HuH-7 (cell line): Measurements from ENCODE around the gene PTPRN2.
"Not testable (repeated sequence)": the region's sequence is repeated elsewhere in the genome, so short reads cannot be mapped to it uniquely, and the experiment has no call there.

ENCODE experiments used
- DNase-seq: peaks from one replicate; pipeline ENCODE4 v3.0.0; 2011; ENCODE audit warnings: low spot score

PTPRN2 gene

GRCh38 chr7:158587162-158588084 lies at the start of gene PTPRN2:
TSS of gene PTPRN2 (minus strand) at chr7:158587823.
- DNase-seq, result peak; percentile 75

DNA sequence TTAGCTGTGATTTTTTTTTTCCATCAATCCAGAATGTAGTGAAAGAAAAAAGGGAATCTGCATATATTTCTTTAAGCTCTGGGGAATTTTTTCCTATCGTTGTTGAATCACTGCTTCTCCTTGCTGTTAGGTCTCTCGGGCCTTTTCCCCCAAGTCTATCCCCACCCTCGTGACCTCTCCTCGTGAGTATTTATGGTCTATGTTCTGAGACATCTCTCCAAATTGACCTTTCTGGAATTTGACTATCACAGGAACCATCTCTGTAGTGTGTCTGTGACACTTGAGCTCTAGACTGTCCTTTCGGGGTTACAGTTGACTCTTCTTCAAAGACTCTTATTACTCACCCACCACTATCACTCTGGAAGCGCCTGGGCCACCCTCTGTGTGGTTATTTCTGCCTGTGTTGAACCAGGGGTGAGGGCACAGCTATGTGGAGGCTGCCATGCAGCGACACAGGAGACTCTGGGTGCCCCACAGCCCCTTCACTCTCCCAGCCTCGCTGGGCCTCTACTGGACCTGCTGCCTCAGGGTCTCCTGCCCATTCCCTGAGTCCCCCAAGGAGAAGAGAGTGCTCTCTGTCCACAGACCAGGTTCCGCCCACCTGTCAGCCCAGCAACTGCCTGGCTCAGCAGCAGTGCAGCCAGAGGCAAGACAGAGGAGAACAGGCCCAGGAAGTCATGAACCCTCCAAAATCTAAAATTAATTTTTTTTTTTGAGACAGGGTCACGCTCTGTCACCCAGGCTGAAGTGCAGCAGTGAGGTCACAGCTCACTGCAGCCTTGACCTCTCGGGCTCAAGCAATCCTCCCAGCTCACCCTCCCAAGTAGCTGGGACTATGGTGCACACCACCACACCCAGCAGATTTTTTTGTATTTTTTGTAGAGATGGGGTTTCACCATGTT lies 45.7 kb upstream of the PTPRN2 start:
- DNase-seq, result no peak

GRCh38 chr7:158631574-158632195 lies 44.1 kb upstream of the PTPRN2 start:
- DNase-seq, result no peak

DNA sequence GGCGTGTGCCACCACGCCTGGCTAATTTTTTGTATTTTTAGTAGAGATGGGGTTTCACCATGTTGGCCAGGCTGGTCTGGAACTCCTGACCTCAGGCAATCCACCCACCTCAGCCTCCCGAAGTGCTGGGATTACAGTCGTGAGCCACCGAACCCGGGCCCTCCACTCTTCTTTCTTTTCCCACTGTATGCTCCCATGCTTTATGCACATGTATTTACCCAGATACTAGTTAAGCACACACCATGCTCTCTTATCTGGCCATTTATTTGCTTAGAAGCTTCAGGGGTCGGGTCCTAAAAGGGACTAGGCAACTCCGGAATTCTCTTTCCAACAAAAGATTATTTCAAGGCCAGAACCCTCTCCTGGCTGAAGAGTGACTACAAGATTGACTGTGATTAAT lies 38.7 kb upstream of the PTPRN2 start:
- DNase-seq, result not testable (repeated sequence)

GRCh38 chr7:158623241-158623640 lies 35.6 kb upstream of the PTPRN2 start:
- no peak for DNase-seq

- no peak for DNase-seq
Measured at GRCh38 chr7:158620839-158621441, 33.3 kb upstream of the PTPRN2 start.

- DNase-seq, result no peak
Measured at GRCh38 chr7:158620418-158620817, 32.8 kb upstream of the PTPRN2 start.

GRCh38 chr7:158618745-158619140 lies 31.1 kb upstream of the PTPRN2 start:
- DNase-seq, result no peak

DNA sequence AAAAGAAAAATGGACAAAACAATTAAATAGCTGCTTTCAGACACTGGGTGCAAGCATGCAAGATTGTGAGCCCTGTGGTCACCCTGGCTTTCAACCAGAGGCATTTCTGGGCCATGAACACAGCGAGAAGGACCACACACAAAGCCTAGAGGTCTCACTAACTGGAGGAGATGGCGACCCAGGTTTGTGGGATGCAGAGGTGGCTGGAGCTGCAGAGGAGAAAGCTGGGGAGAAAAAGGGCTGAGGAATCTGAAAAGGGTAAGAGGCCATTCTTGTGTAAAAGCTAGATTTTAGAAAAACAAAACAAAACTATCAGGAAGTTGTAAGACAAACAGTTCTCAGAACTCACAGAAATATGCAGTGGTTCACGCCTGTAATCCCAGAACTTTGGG lies 30.1 kb upstream of the PTPRN2 start:
- no peak for DNase-seq

DNA sequence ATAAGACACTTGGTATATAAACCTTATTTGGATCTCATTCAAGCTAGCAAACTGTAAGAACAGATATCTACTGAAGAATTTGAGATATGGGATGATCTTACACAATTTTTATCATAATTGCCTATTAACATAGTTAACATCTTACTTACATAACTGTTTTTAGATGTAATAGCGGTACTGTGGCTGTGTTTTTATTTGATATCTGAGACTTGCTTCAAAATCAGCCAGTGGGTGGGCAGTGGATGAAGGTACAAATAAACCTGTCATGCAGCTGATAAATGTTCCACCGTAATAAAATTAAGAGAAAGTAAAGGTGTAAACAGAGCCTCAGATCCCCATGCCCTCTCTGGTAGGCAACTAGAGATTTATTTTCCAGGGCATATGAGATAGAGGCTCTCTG lies 28.4 kb upstream of the PTPRN2 start:
- DNase-seq, result no peak

DNA sequence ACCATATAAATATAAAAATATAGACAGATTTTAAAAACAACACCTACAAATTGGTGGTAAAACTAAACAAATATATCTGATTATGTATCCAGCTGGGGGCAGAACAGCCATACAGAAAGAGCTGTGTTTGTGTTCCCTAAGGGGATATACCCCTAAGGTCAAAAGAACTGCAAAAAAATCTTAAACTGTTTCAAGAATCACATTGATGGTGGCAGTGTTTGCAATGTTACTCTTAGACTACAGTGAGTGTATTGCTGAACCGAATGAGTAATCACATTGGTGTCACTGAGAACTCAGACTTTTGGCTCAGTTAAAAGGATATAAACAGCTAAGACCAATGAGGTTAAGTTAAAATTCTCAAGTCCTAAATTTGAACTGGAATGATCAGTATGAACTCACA lies 27.1 kb upstream of the PTPRN2 start:
- no peak for DNase-seq

DNA sequence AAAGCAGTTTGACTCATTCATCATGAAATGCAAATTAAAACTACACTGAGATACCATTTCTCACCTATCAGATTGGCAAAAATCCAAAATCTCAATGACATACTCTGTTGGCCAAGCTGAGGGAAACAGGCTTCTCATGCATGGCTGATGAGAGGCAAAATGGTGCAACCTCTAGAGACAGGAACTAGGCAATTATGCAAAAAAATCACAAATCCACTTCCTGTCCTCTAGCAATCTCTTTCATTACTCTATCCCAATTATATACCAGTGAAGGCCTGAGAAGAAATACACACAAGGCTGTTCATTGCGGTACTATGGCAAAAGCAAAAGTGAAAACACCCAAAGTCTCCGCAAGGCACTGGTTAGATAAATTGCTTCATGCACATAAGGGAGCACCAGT lies 25.9 kb upstream of the PTPRN2 start:
- DNase-seq, result no peak

GRCh38 chr7:158612546-158612945 lies 24.9 kb upstream of the PTPRN2 start:
- no peak for DNase-seq

DNA sequence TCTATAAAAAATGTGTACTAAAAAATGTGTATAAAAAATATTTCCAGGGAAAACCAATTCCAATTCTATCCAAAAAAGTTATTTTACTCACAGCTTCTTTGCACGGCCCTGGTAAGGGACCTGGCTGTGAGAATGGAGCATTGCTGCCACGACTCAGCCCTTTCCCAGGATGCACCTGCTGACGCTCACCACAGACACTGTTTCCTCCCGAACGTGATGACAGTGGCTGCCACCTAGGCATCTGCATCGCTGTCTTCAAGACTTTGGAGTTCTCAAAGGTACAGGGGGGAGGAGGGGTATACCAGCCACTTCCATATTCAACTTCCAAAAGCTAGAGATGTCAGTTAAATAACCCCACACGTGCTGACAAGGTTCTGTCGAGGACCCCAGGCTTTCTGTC lies 23.9 kb upstream of the PTPRN2 start:
- no peak for DNase-seq

- no peak for DNase-seq
Measured at GRCh38 chr7:158609313-158609974, 21.8 kb upstream of the PTPRN2 start.

DNA sequence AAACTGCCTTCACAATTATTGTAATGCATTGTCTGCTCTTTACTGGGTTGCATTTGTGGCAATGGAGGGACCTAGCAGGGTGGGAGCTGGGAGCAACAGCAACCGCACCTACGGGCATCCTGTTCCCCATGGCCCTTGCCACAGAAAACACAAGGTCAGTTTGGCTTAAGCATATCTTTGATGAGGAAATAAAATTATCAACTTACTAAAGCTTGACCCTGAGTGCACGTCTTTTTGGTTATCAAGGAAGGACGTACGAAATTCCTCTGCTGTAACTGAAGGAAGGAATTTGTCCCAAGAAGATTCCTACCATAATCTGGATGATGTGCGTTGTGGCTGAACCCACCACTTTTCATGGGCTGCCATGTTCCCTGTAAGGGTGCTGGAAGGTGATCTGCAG lies 19.9 kb upstream of the PTPRN2 start:
- no peak for DNase-seq

GRCh38 chr7:158606671-158607424 lies 19.2 kb upstream of the PTPRN2 start:
- DNase-seq, result no peak

DNA sequence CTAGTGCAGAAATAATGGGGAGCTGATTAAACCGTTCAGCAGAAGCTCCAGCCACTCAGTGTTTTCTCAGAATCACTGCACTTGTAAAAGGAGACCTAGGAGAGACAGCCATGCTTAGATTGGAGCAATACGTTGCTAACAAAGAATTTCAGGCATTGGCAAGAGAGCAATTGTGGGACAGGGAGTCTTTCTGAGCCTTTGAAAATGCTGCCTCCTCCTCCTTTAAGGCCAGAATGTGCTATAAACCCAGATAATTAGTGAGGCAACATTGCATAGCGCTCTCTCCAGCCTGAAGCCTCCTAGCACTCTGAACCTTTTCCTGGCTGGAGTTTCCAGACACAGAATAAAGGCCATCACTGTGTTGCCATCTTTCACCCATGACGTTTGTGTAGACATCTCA lies 18.5 kb upstream of the PTPRN2 start:
- DNase-seq, result no peak

- DNase-seq, result no peak
Measured at GRCh38 chr7:158603773-158604755, 16.4 kb upstream of the PTPRN2 start.
